ENCODE results near the gene TLR8.

DNA sequence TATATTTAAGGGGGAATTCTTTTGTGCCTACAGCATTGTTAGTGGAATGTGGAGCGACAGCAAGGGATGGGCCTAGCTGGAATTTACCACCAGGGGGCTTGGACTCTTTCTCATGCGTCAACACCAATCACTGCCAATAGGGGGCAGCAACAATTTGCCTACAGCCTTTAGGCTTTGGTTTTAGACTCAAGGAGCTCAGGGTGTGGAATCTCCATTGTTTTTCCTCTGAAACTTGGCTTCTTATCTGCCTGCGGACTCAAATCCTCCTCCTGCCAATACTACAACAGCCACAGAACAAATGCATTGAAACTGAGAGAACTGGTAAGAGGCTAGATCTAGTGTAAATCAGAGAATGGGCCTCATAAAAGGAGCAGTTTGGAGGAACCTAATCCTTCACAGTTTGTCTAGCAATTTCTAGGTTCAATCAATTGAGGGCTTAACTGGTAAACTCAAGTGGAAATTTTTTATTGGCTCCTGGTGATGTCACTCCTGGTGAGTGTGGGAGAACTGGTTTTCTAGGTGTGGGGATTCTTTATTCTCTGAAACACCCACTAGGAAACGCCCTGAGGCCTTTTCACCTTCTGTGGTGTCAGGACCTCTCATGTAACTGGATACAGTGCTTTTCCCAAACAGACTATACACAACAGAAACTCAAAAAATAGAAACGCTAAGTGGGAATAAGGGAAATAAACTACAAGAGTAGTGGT is 40.6 kb downstream of the TLR8 start:
- TF ChIP-seq CSDC2 (CRISPR knock-in tag; IDR thresholded peaks at IDR 0.05) (no peak), ZNF8 (CRISPR knock-in tag; IDR thresholded peaks at IDR 0.05) (no peak), ARNTL (CRISPR knock-in tag; IDR thresholded peaks at IDR 0.05; ENCODE audit: borderline replicate concordance, low read depth) (no peak), BACH2 (CRISPR knock-in tag; IDR thresholded peaks at IDR 0.05; ENCODE audit: borderline replicate concordance) (no peak), RARB (CRISPR knock-in tag; IDR thresholded peaks at IDR 0.05) (no peak), TCF4 (CRISPR knock-in tag; IDR thresholded peaks at IDR 0.05; ENCODE audit: borderline replicate concordance) (no peak), TOX (CRISPR knock-in tag; IDR thresholded peaks at IDR 0.05; ENCODE audit: borderline replicate concordance) (no peak)
- TF ChIP-seq, protein P1, sequence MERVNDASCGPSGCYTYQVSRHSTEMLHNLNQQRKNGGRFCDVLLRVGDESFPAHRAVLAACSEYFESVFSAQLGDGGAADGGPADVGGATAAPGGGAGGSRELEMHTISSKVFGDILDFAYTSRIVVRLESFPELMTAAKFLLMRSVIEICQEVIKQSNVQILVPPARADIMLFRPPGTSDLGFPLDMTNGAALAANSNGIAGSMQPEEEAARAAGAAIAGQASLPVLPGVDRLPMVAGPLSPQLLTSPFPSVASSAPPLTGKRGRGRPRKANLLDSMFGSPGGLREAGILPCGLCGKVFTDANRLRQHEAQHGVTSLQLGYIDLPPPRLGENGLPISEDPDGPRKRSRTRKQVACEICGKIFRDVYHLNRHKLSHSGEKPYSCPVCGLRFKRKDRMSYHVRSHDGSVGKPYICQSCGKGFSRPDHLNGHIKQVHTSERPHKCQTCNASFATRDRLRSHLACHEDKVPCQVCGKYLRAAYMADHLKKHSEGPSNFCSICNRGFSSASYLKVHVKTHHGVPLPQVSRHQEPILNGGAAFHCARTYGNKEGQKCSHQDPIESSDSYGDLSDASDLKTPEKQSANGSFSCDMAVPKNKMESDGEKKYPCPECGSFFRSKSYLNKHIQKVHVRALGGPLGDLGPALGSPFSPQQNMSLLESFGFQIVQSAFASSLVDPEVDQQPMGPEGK (CRISPR knock-in tag; IDR thresholded peaks at IDR 0.05; ENCODE audit: borderline replicate concordance) = no peak
- TF ChIP-seq, protein P2, sequence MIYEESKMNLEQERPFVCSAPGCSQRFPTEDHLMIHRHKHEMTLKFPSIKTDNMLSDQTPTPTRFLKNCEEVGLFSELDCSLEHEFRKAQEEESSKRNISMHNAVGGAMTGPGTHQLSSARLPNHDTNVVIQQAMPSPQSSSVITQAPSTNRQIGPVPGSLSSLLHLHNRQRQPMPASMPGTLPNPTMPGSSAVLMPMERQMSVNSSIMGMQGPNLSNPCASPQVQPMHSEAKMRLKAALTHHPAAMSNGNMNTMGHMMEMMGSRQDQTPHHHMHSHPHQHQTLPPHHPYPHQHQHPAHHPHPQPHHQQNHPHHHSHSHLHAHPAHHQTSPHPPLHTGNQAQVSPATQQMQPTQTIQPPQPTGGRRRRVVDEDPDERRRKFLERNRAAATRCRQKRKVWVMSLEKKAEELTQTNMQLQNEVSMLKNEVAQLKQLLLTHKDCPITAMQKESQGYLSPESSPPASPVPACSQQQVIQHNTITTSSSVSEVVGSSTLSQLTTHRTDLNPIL (CRISPR knock-in tag; IDR thresholded peaks at IDR 0.05; ENCODE audit: low read depth) = no peak
- TF ChIP-seq, protein P3, sequence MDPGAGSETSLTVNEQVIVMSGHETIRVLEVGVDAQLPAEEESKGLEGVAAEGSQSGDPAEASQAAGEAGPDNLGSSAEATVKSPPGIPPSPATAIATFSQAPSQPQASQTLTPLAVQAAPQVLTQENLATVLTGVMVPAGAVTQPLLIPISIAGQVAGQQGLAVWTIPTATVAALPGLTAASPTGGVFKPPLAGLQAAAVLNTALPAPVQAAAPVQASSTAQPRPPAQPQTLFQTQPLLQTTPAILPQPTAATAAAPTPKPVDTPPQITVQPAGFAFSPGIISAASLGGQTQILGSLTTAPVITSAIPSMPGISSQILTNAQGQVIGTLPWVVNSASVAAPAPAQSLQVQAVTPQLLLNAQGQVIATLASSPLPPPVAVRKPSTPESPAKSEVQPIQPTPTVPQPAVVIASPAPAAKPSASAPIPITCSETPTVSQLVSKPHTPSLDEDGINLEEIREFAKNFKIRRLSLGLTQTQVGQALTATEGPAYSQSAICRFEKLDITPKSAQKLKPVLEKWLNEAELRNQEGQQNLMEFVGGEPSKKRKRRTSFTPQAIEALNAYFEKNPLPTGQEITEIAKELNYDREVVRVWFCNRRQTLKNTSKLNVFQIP (CRISPR knock-in tag; IDR thresholded peaks at IDR 0.05; ENCODE audit: borderline replicate concordance, low read depth) = no peak
- TF ChIP-seq, protein P4, sequence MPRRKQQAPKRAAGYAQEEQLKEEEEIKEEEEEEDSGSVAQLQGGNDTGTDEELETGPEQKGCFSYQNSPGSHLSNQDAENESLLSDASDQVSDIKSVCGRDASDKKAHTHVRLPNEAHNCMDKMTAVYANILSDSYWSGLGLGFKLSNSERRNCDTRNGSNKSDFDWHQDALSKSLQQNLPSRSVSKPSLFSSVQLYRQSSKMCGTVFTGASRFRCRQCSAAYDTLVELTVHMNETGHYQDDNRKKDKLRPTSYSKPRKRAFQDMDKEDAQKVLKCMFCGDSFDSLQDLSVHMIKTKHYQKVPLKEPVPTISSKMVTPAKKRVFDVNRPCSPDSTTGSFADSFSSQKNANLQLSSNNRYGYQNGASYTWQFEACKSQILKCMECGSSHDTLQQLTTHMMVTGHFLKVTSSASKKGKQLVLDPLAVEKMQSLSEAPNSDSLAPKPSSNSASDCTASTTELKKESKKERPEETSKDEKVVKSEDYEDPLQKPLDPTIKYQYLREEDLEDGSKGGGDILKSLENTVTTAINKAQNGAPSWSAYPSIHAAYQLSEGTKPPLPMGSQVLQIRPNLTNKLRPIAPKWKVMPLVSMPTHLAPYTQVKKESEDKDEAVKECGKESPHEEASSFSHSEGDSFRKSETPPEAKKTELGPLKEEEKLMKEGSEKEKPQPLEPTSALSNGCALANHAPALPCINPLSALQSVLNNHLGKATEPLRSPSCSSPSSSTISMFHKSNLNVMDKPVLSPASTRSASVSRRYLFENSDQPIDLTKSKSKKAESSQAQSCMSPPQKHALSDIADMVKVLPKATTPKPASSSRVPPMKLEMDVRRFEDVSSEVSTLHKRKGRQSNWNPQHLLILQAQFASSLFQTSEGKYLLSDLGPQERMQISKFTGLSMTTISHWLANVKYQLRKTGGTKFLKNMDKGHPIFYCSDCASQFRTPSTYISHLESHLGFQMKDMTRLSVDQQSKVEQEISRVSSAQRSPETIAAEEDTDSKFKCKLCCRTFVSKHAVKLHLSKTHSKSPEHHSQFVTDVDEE (CRISPR knock-in tag; IDR thresholded peaks at IDR 0.05) = no peak
